CD14-positive monocyte (primary cell): ENCODE data around the gene IL10RB. TPM values are rescaled to one million over a fixed set of nuclear protein-coding genes. Genes with fewer than 3 reads are reported as not detected.

ENCODE experiments used
- DNase-seq, 3 donors: peaks; one replicate each; pipeline ENCODE4 v3.0.0-alpha.2; 2011 to 2022
- H2AFZ ChIP-seq: 2 replicates; pipeline ENCODE4 v1.6.0; 2012; ENCODE audit warnings: mild to moderate bottlenecking, low read depth, low read length, inconsistent platforms; ENCODE audit not compliant: insufficient read depth, poor library complexity, severe bottlenecking
- H3K27ac ChIP-seq, 2 donors: 1 replicate in 1 of 2; 2 replicates in 1 of 2; pipeline ENCODE4 v1.5.1; 2012 to 2013; ENCODE audit warnings: low read length in 2 of 2, control low read depth in 1 of 2, inconsistent platforms in 1 of 2, low read depth in 1 of 2, mild to moderate bottlenecking in 1 of 2
- H3K27me3 ChIP-seq, 2 donors: one replicate each; pipeline versions ENCODE4 v1.6.0 to v1.6.1; 2011 to 2013; ENCODE audit warnings: low read length in 2 of 2; ENCODE audit not compliant: control insufficient read depth in 2 of 2, insufficient read depth in 2 of 2
- H3K36me3 ChIP-seq, 2 donors: replicated peaks in 1 of 2; 1 replicate in 1 of 2; 2 replicates in 1 of 2; pipeline versions ENCODE4 v1.5.1 to v1.6.1; 2012 to 2013; ENCODE audit warnings: low read length in 2 of 2, control low read depth in 1 of 2, inconsistent platforms in 1 of 2, mild to moderate bottlenecking in 1 of 2; ENCODE audit not compliant: insufficient read depth in 2 of 2, control insufficient read depth in 1 of 2
- H3K4me1 ChIP-seq, 2 donors: 1 replicate in 1 of 2; 2 replicates in 1 of 2; pipeline versions ENCODE4 v1.5.1 to v1.6.1; 2012 to 2013; ENCODE audit warnings: low read length in 2 of 2, control low read depth in 1 of 2, inconsistent platforms in 1 of 2, mild to moderate bottlenecking in 1 of 2, moderate library complexity in 1 of 2; ENCODE audit not compliant: insufficient read depth in 2 of 2, control insufficient read depth in 1 of 2
- H3K4me2 ChIP-seq: replicated peaks from 2 replicates; pipeline ENCODE3; 2012; ENCODE audit warnings: low read length, moderate library complexity, mild to moderate bottlenecking; ENCODE audit not compliant: poor library complexity, severe bottlenecking; ENCODE audit errors: extremely low read depth
- H3K4me3 ChIP-seq, 3 experiments: fragments of 200-600 bp in 1 of 3; sonication (generic) in 1 of 3; replicated peaks in 1 of 3; 1 replicate in 2 of 3; 2 replicates in 1 of 3; pipeline ENCODE4 v1.5.1; 2011 to 2013; ENCODE audit warnings: low read length in 3 of 3, mild to moderate bottlenecking in 3 of 3, control low read depth in 2 of 3, low read depth in 2 of 3, inconsistent platforms in 1 of 3, moderate library complexity in 1 of 3
- H3K79me2 ChIP-seq: 2 replicates; pipeline ENCODE4 v1.6.0; 2012; ENCODE audit warnings: mild to moderate bottlenecking, control low read depth, inconsistent platforms, low read length, moderate library complexity; ENCODE audit not compliant: insufficient read depth
- H3K9ac ChIP-seq: 2 replicates; pipeline ENCODE4 v1.6.0; 2017; ENCODE audit warnings: low read length, mild to moderate bottlenecking; ENCODE audit not compliant: insufficient read depth, poor library complexity, severe bottlenecking
- H3K9me3 ChIP-seq, 2 donors: replicated peaks in 1 of 2; 1 replicate in 1 of 2; 2 replicates in 1 of 2; pipeline versions ENCODE4 v1.5.1 to v1.6.1; 2012 to 2013; ENCODE audit warnings: low read length in 2 of 2, control low read depth in 1 of 2; ENCODE audit not compliant: control insufficient read depth in 1 of 2, insufficient read depth in 1 of 2
- H4K20me1 ChIP-seq: 2 replicates; pipeline ENCODE4 v1.6.0; 2012; ENCODE audit warnings: mild to moderate bottlenecking, low read length, control low read depth, moderate library complexity; ENCODE audit not compliant: insufficient read depth
- H3K27ac Mint-ChIP-seq, 7 donors: one replicate each; pipeline ENCODE4 v1.8.0; 2020; ENCODE audit warnings: mild to moderate bottlenecking in 7 of 7, mixed read lengths in 7 of 7, moderate library complexity in 6 of 7, inconsistent platforms in 2 of 7
- H3K27me3 Mint-ChIP-seq, 3 donors: one replicate each; pipeline ENCODE4 v1.8.0; 2021 to 2022; ENCODE audit warnings: low read depth in 3 of 3, mild to moderate bottlenecking in 3 of 3, mixed read lengths in 3 of 3, moderate library complexity in 3 of 3, inconsistent platforms in 1 of 3
- H3K36me3 Mint-ChIP-seq, 2 donors: one replicate each; pipeline ENCODE4 v1.8.0; 2020; ENCODE audit warnings: mixed read lengths in 2 of 2, inconsistent platforms in 1 of 2, mild to moderate bottlenecking in 1 of 2
- H3K4me1 Mint-ChIP-seq: one replicate; pipeline ENCODE4 v1.8.0; 2020; ENCODE audit warnings: mild to moderate bottlenecking, mixed read lengths
- H3K4me3 Mint-ChIP-seq, 2 donors: one replicate each; pipeline ENCODE4 v1.8.0; 2020; ENCODE audit warnings: mild to moderate bottlenecking in 2 of 2, mixed read lengths in 2 of 2, moderate library complexity in 1 of 2
- H3K9me3 Mint-ChIP-seq, 7 donors: one replicate each; pipeline ENCODE4 v1.8.0; 2020 to 2022; ENCODE audit warnings: mixed read lengths in 7 of 7, mild to moderate bottlenecking in 6 of 7, moderate library complexity in 6 of 7, inconsistent platforms in 2 of 7
- WGBS: methylation state at CpG from one replicate; pipeline ENCODE4 v1.1.5; 2013; ENCODE audit warnings: missing lambda C conversion rate; ENCODE audit not compliant: insufficient coverage; 5-methylcytosine and 5-hydroxymethylcytosine counted together
- intact Hi-C, 2 donors: fragments of 100-400 bp; cut with micrococcal nuclease; formaldehyde crosslinking; loops; one replicate each; pipeline versions ENCODE4 v1.15.0 to v1.15.1; 2023
- polyA plus RNA-seq, 3 donors: library from polyadenylated mRNA; depleted of rRNA in 1 of 3; unstranded in 2 of 3; stranded (reverse) in 1 of 3; fragments of 300-500 nt in 2 of 3; fragments of >200 nt in 1 of 3; fragmentation: Illumina TruSeq in 2 of 3; gene quantifications; 1 replicate in 2 of 3; 2 replicates in 1 of 3; pipeline ENCODE4 v1.2.3, GENCODE V29; 2012 to 2021
- TF ChIP-seq, protein P1 (sequence below): fragments of 200-600 bp; IDR thresholded peaks from one replicate; pipeline ENCODE4 v1.8.0; 2022; ENCODE audit warnings: antibody characterized with exemption, mild to moderate bottlenecking

The IL10RB gene
- polyA plus RNA-seq, 3 donors, result 79.0 to 225 (median 212) TPM

DNA sequence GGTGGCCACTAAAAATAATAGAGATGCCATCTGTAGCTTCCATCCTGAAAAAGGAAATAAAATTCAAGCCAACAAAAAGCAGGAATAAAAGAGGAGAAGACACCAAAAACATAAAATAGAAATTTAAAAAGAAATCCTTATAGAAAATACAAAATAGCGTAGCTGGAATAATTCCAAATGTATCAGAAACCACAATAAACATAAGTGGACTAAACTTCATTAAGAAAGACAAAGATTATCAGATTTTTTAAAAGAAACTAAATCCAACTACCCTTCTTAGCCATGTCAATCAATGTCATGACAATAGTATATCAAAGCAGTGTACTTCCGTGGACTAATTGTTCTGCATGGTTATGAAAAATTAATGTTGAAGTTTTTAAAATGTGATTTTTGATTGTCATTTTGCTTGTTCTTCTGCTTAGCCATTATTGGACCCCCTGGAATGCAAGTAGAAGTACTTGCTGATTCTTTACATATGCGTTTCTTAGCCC is 13.2 kb downstream of the IL10RB start:
- H2AFZ ChIP-seq, result no peak overlapping the region
- H3K27ac ChIP-seq, result no peak overlapping the region
- no peak overlapping the region for H3K9ac ChIP-seq
- Mint-ChIP-seq H3K9me3 (peaks cover 0 to 9% (median 5%) of the 10 kb centered on the region in 7 donors), H3K36me3 (peaks cover 75 to 95% of the 10 kb centered on the region in 2 donors), H3K4me3 (no peak overlapping the region), H3K4me1 (no peaks in the 10 kb centered on the region), H3K27ac (no peak overlapping the region), H3K27me3 (no peaks in the 10 kb centered on the region)
- DNase-seq, result no peak
- H3K27me3 ChIP-seq, result no peaks in the 10 kb centered on the region
- WGBS, result no CpG with 5 or more reads among the region's 3 CpGs
- H3K9me3 ChIP-seq, result no peaks in the 10 kb centered on the region
- peaks cover 56% of the 10 kb centered on the region for H4K20me1 ChIP-seq
- intact Hi-C loops, result no loop called here
- peaks cover 33% of the 10 kb centered on the region for H3K79me2 ChIP-seq
- peaks cover 88 to 97% of the 10 kb centered on the region in 2 donors for H3K36me3 ChIP-seq
- H3K4me2 ChIP-seq, result no peak overlapping the region
- no peak overlapping the region for H3K4me3 ChIP-seq
- TF ChIP-seq, protein P1, sequence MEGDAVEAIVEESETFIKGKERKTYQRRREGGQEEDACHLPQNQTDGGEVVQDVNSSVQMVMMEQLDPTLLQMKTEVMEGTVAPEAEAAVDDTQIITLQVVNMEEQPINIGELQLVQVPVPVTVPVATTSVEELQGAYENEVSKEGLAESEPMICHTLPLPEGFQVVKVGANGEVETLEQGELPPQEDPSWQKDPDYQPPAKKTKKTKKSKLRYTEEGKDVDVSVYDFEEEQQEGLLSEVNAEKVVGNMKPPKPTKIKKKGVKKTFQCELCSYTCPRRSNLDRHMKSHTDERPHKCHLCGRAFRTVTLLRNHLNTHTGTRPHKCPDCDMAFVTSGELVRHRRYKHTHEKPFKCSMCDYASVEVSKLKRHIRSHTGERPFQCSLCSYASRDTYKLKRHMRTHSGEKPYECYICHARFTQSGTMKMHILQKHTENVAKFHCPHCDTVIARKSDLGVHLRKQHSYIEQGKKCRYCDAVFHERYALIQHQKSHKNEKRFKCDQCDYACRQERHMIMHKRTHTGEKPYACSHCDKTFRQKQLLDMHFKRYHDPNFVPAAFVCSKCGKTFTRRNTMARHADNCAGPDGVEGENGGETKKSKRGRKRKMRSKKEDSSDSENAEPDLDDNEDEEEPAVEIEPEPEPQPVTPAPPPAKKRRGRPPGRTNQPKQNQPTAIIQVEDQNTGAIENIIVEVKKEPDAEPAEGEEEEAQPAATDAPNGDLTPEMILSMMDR, result no peak
- H3K4me1 ChIP-seq, result no peaks in the 10 kb centered on the region

DNA sequence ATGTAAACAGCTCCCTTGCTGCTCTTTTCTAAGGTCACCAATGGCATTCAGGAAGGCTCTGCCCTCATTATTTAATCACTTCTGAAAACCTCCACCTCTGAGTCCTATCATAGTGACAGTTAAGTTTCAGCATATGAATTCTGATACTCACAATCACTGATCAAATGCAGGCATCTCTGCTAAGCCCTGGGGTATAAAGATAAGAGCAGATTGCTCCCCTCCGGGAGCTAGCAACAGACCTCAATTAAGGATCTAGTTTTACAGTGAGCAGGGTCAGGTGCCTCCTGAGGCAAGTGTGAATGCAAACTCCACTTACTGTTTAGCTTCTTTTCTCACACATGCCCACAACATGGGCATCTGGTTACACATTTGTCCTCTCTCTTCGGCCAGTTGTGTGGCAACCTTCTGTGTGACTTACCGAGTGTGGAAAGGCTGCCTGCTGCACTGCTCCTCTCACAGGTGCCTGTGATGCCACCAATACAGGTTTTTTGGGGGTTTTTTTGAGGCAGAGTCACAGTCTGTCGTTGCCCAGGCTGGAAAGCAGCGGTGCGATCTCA is 15.0 kb downstream of the IL10RB start:
- intact Hi-C loops, result no loop called here
- no peak overlapping the region for H3K4me3 Mint-ChIP-seq
- peaks cover 0 to 8% (median 5%) of the 10 kb centered on the region in 7 donors for H3K9me3 Mint-ChIP-seq
- H3K4me1 Mint-ChIP-seq, result no peaks in the 10 kb centered on the region
- H2AFZ ChIP-seq, result no peak overlapping the region
- H3K4me3 ChIP-seq, result no peak overlapping the region
- no peaks in the 10 kb centered on the region for H3K27me3 ChIP-seq
- TF ChIP-seq, protein P1, result no peak
- H4K20me1 ChIP-seq, result peaks cover 59% of the 10 kb centered on the region
- H3K9me3 ChIP-seq, result no peaks in the 10 kb centered on the region
- 100% methylated on average over 4 of the region's 6 CpGs for WGBS
- H3K27ac Mint-ChIP-seq, result peak overlapping the region in 4 of 7 donors; percentile 9 to 82 (median 48)
- peaks cover 92 to 97% of the 10 kb centered on the region in 2 donors for H3K36me3 ChIP-seq
- DNase-seq, result no peak
- peaks cover 0 to under 1% (median 0%) of the 10 kb centered on the region in 3 donors for H3K27me3 Mint-ChIP-seq
- H3K36me3 Mint-ChIP-seq, result peaks cover 86 to 98% of the 10 kb centered on the region in 2 donors
- no peak overlapping the region for H3K4me2 ChIP-seq
- no peaks in the 10 kb centered on the region for H3K4me1 ChIP-seq
- no peak overlapping the region for H3K9ac ChIP-seq
- H3K27ac ChIP-seq, result peak overlapping the region in 1 of 2 donors; percentile 32
- peaks cover 18% of the 10 kb centered on the region for H3K79me2 ChIP-seq
